Neuronal stem cell (in vitro differentiated cells): ENCODE measurements around the gene ABCA10.

Experiments
- DNase-seq: peaks from one replicate; pipeline ENCODE4 v3.0.0-alpha.2; 2013; ENCODE audit warnings: low spot score
- H2AFZ ChIP-seq: one replicate; pipeline ENCODE4 v1.6.1; 2013; ENCODE audit warnings: mild to moderate bottlenecking, low read length, inconsistent platforms
- H2AK5ac ChIP-seq: 2 replicates; pipeline ENCODE4 v1.6.1; 2013; ENCODE audit warnings: low read depth, mild to moderate bottlenecking, inconsistent platforms, low read length, moderate library complexity, mixed read lengths
- H2BK120ac ChIP-seq: 2 replicates; pipeline ENCODE4 v1.6.1; 2013; ENCODE audit warnings: low read depth, mild to moderate bottlenecking, inconsistent platforms, low read length, moderate library complexity, mixed read lengths
- H2BK12ac ChIP-seq: one replicate; pipeline ENCODE4 v1.6.1; 2013; ENCODE audit warnings: low read length, inconsistent platforms
- H2BK15ac ChIP-seq: 2 replicates; pipeline ENCODE4 v1.6.1; 2013; ENCODE audit warnings: mild to moderate bottlenecking, low read length, inconsistent platforms, mixed read lengths
- H2BK5ac ChIP-seq: one replicate; pipeline ENCODE4 v1.6.1; 2013; ENCODE audit warnings: inconsistent platforms, mild to moderate bottlenecking, low read length, moderate library complexity
- H3K14ac ChIP-seq: one replicate; pipeline ENCODE4 v1.6.1; 2013; ENCODE audit warnings: low read length, inconsistent platforms
- H3K18ac ChIP-seq: 2 replicates; pipeline ENCODE4 v1.6.1; 2013; ENCODE audit warnings: low read length, inconsistent platforms
- H3K23ac ChIP-seq: 2 replicates; pipeline ENCODE4 v1.6.1; 2013; ENCODE audit warnings: low read depth, mild to moderate bottlenecking, mixed read lengths, low read length, inconsistent platforms; ENCODE audit not compliant: poor library complexity
- H3K27ac ChIP-seq: replicated peaks from 3 replicates; pipeline ENCODE4 v1.5.1; 2013; ENCODE audit warnings: low read length, inconsistent platforms
- H3K27me3 ChIP-seq, 3 experiments: 2 replicates each; pipeline ENCODE4 v1.6.1; 2013; ENCODE audit warnings: low read length in 3 of 3, mild to moderate bottlenecking in 2 of 3, inconsistent platforms in 1 of 3, low read depth in 1 of 3, mixed read lengths in 1 of 3, moderate library complexity in 1 of 3; ENCODE audit not compliant: control insufficient read depth in 3 of 3, insufficient read depth in 3 of 3
- H3K36me3 ChIP-seq, 2 donors: replicated peaks in 1 of 2; 2 replicates each; pipeline ENCODE4 v1.6.1; 2013; ENCODE audit warnings: low read length in 2 of 2; ENCODE audit not compliant: control insufficient read depth in 2 of 2, insufficient read depth in 2 of 2
- H3K4ac ChIP-seq: 2 replicates; pipeline ENCODE4 v1.6.1; 2013; ENCODE audit warnings: inconsistent platforms, mild to moderate bottlenecking, low read length, moderate library complexity
- H3K4me1 ChIP-seq, 2 donors: 1 replicate in 1 of 2; 2 replicates in 1 of 2; pipeline ENCODE4 v1.6.1; 2013; ENCODE audit warnings: low read length in 2 of 2, low read depth in 1 of 2; ENCODE audit not compliant: control insufficient read depth in 2 of 2, insufficient read depth in 1 of 2
- H3K4me2 ChIP-seq: one replicate; pipeline ENCODE4 v1.6.1; 2013; ENCODE audit warnings: mild to moderate bottlenecking, low read length, inconsistent platforms; ENCODE audit not compliant: insufficient read depth, poor library complexity, severe bottlenecking
- H3K4me3 ChIP-seq, 2 donors: 2 replicates each; pipeline ENCODE4 v1.5.1; 2013; ENCODE audit warnings: low read length in 2 of 2, mild to moderate bottlenecking in 2 of 2, inconsistent platforms in 1 of 2, moderate library complexity in 1 of 2
- H3K79me1 ChIP-seq: one replicate; pipeline ENCODE4 v1.6.1; 2013; ENCODE audit warnings: low read depth, mild to moderate bottlenecking, inconsistent platforms, low read length, moderate library complexity
- H3K9ac ChIP-seq: one replicate; pipeline ENCODE4 v1.6.1; 2013; ENCODE audit warnings: mild to moderate bottlenecking, low read depth, low read length, inconsistent platforms; ENCODE audit not compliant: poor library complexity
- H3K9me3 ChIP-seq, 2 donors: replicated peaks in 1 of 2; 2 replicates each; pipeline versions ENCODE3 to v1.6.1; 2013; ENCODE audit warnings: low read length in 2 of 2, mild to moderate bottlenecking in 2 of 2, inconsistent platforms in 1 of 2, low read depth in 1 of 2, mixed read lengths in 1 of 2, moderate library complexity in 1 of 2; ENCODE audit not compliant: control insufficient read depth in 2 of 2, insufficient read depth in 1 of 2
- H4K8ac ChIP-seq: one replicate; pipeline ENCODE4 v1.6.1; 2013; ENCODE audit warnings: low read depth, mild to moderate bottlenecking, inconsistent platforms, low read length, moderate library complexity
- H4K91ac ChIP-seq: one replicate; pipeline ENCODE4 v1.6.1; 2013; ENCODE audit warnings: low read length, low read depth, mild to moderate bottlenecking, inconsistent platforms; ENCODE audit not compliant: poor library complexity
- WGBS, 2 donors: extraction: QIAGEN DNeasy Blood & Tissue Kit; methylation state at CpG; one replicate each; pipeline ENCODE4 v1.1.7; 2013; ENCODE audit warnings: missing lambda C conversion rate in 2 of 2, mixed read lengths in 1 of 2; ENCODE audit not compliant: insufficient read length in 2 of 2, insufficient replicate concordance in 1 of 2; ENCODE audit errors: extremely low coverage in 2 of 2; 5-methylcytosine and 5-hydroxymethylcytosine counted together

Gene ABCA10

DNA sequence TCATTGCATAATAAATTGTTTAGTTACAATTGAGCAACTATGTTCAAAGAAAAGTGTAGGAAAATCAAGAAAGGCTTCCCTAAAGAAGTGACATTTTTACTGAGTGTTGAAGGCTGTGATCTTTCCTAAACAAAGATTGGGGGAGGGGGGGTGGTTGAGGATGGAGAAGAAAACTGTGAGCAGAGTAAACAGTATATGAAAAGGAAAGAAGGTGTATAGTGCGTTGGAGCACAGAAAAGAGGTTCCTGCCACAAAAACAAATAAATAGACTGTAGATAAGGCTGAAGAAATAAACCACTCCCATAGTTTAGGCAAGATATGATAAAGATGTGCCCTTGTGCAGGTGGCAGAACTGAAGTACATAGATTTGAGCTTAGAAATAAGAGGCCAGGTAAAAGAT is 8.5 kb downstream of the ABCA10 start:
- no peak overlapping the region for H2AFZ ChIP-seq
- H4K8ac ChIP-seq, result no peak overlapping the region
- no peak overlapping the region for H2BK5ac ChIP-seq
- H3K4me1 ChIP-seq, result peaks cover 0 to 4% of the 10 kb centered on the region in 2 donors
- H3K14ac ChIP-seq, result no peak overlapping the region
- H3K27ac ChIP-seq, result no peak overlapping the region
- no peak overlapping the region for H3K4me2 ChIP-seq
- WGBS, 2 donors, result no CpG with 5 or more reads among the region's 1 CpG
- no peak overlapping the region for H2BK15ac ChIP-seq
- no peak overlapping the region for H3K9ac ChIP-seq
- H3K18ac ChIP-seq, result no peak overlapping the region
- H2BK12ac ChIP-seq, result no peak overlapping the region
- H3K4me3 ChIP-seq, result no peak overlapping the region
- no peak overlapping the region for H3K4ac ChIP-seq
- H2BK120ac ChIP-seq, result no peak overlapping the region
- H4K91ac ChIP-seq, result no peak overlapping the region
- no peak for DNase-seq
- H3K23ac ChIP-seq, result no peak overlapping the region
- no peaks in the 10 kb centered on the region for H3K36me3 ChIP-seq
- no peaks in the 10 kb centered on the region for H3K27me3 ChIP-seq
- H3K9me3 ChIP-seq, result no peaks in the 10 kb centered on the region
- no peak overlapping the region for H2AK5ac ChIP-seq
- no peaks in the 10 kb centered on the region for H3K79me1 ChIP-seq

DNA sequence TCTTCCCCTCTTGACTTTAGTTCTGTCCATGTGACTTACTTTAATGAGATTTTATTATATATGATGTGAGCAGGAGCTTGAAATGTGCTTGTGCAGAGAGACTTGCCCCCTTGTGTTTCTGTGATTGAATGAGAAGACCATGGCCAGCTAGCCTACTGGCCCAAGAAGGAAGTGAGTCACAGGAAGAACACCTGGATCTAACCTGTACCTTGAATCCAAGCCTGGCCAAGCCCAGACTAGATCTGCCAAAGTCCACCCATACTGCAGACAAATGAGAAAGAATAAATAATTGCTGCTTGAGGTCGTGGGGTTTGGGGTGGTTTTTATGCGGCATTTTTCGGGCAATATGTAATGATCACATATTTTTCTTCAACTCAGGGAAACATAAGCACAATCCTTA is 9.6 kb downstream of the ABCA10 start:
- Histone ChIP-seq H3K4ac (no peak overlapping the region), H2BK15ac (no peak overlapping the region), H3K4me3 (no peak overlapping the region), H2AK5ac (no peak overlapping the region), H3K4me2 (no peak overlapping the region), H3K23ac (no peak overlapping the region), H3K27me3 (no peaks in the 10 kb centered on the region), H2BK120ac (no peak overlapping the region), H3K9ac (no peak overlapping the region), H2BK5ac (no peak overlapping the region), H3K18ac (no peak overlapping the region), H2AFZ (no peak overlapping the region), H3K14ac (no peak overlapping the region), H3K9me3 (no peaks in the 10 kb centered on the region), H3K4me1 (peaks cover 0 to 3% of the 10 kb centered on the region in 2 donors), H4K91ac (no peak overlapping the region), H2BK12ac (no peak overlapping the region), H3K36me3 (no peaks in the 10 kb centered on the region), H3K79me1 (no peaks in the 10 kb centered on the region), H3K27ac (no peak overlapping the region), H4K8ac (no peak overlapping the region)
- no CpG with 5 or more reads among the region's 3 CpGs for WGBS, 2 donors
- no peak for DNase-seq

DNA sequence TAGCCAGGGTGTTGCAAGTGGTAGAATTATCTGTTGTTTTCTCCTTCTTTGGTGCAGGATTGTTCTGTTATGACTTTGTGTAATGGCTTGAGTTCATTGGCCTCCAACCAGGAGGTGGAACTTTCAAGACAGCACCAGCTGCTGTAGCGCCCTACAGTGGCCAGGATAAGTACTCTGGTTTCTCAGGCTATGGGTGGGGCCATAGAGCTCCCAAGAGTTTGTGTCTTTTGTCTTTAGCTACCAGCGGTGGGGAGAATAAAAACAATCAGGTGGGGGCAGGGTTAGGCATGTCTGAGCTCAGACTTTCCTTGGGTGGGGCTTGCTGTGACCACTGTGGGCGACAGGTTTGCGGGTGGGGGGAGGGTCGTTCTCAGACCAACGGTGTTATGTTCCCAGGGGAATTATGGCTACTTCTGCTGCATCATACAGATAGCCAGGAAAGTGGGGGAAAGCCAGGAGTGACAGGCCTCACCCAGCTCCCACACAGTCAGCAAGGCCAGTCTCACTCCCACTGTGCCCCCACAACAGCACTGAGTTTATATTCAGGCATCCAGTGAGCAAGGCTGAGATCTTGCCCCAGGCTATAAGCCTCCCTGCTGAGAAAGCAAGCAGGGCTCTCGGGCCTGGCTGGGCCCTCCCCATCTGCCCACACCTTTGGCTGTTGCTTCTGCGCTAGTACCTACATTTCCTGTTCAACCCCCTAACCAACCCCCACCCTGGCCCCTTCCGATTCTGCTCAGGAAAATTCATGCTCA is 15.4 kb downstream of the ABCA10 start:
- no peaks in the 10 kb centered on the region for H3K27me3 ChIP-seq
- H3K23ac ChIP-seq, result no peak overlapping the region
- H3K18ac ChIP-seq, result no peak overlapping the region
- H3K79me1 ChIP-seq, result no peaks in the 10 kb centered on the region
- H3K14ac ChIP-seq, result no peak overlapping the region
- no peak overlapping the region for H4K91ac ChIP-seq
- H3K9ac ChIP-seq, result no peak overlapping the region
- no peak overlapping the region for H2AFZ ChIP-seq
- no CpG with 5 or more reads among the region's 9 CpGs for WGBS, 2 donors
- no peak overlapping the region for H2BK5ac ChIP-seq
- H3K9me3 ChIP-seq, result no peaks in the 10 kb centered on the region
- H3K4ac ChIP-seq, result no peak overlapping the region
- H3K4me2 ChIP-seq, result no peak overlapping the region
- H3K36me3 ChIP-seq, result no peaks in the 10 kb centered on the region
- H2AK5ac ChIP-seq, result no peak overlapping the region
- no peak overlapping the region for H2BK15ac ChIP-seq
- H2BK120ac ChIP-seq, result no peak overlapping the region
- no peak overlapping the region for H3K27ac ChIP-seq
- no peaks in the 10 kb centered on the region for H3K4me1 ChIP-seq
- no peak overlapping the region for H4K8ac ChIP-seq
- H3K4me3 ChIP-seq, result no peak overlapping the region
- H2BK12ac ChIP-seq, result no peak overlapping the region
- DNase-seq, result no peak

DNA sequence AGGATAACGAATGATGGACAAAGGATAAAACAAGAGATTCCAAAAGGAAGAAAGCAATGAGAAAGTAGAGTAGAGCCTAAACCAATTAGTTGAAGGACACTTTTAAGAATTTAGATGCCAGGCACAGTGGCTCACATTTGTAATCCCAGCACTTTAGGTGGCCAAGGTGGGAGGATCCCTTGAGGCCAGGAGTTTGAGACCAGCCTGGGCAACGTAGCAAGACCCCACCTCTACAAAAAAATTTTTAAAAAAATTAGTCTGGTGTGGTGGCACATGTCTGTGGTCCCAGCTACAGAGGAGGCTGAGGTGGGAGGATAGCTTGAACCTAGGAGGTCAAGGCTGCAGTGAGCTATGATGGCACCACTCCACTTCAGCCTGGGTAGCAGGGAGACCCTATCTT is 20.0 kb downstream of the ABCA10 start:
- no peak overlapping the region for H2AK5ac ChIP-seq
- H3K4ac ChIP-seq, result no peak overlapping the region
- no peak for DNase-seq
- no peaks in the 10 kb centered on the region for H3K79me1 ChIP-seq
- WGBS, 2 donors, result 100% methylated on average over 1 of the region's 2 CpGs
- no peak overlapping the region for H2BK15ac ChIP-seq
- no peak overlapping the region for H4K91ac ChIP-seq
- H2AFZ ChIP-seq, result no peak overlapping the region
- H3K27ac ChIP-seq, result no peak overlapping the region
- no peak overlapping the region for H3K14ac ChIP-seq
- no peak overlapping the region for H3K9ac ChIP-seq
- H3K9me3 ChIP-seq, result no peaks in the 10 kb centered on the region
- no peaks in the 10 kb centered on the region for H3K36me3 ChIP-seq
- no peak overlapping the region for H3K23ac ChIP-seq
- H3K4me1 ChIP-seq, result no peaks in the 10 kb centered on the region
- H2BK12ac ChIP-seq, result no peak overlapping the region
- no peak overlapping the region for H3K18ac ChIP-seq
- H3K27me3 ChIP-seq, result no peaks in the 10 kb centered on the region
- H4K8ac ChIP-seq, result no peak overlapping the region
- H3K4me2 ChIP-seq, result no peak overlapping the region
- no peak overlapping the region for H2BK120ac ChIP-seq
- H3K4me3 ChIP-seq, result no peak overlapping the region
- H2BK5ac ChIP-seq, result no peak overlapping the region
